HEK293T (cell line): ENCODE measurements around the gene BRCA1.
"Not testable (repeated sequence)": the region's sequence is repeated elsewhere in the genome, so short reads cannot be mapped to it uniquely, and the experiment has no call there.

Experiments
- BHLHE40 ChIP-seq: fragments of 450-650 bp; IDR thresholded peaks from 2 replicates; pipeline ENCODE4 v1.6.1; 2016; ENCODE audit warnings: mild to moderate bottlenecking, moderate library complexity, borderline replicate concordance
- ELF4 ChIP-seq: fragments of 450-650 bp; IDR thresholded peaks from 2 replicates; pipeline ENCODE4 v1.6.1; 2017; ENCODE audit warnings: antibody characterized with exemption
- FOXA1 ChIP-seq: fragments of 450-650 bp; IDR thresholded peaks from 2 replicates; pipeline ENCODE4 v1.6.1; 2016; ENCODE audit warnings: mild to moderate bottlenecking
- HDGF ChIP-seq: fragments of 450-650 bp; IDR thresholded peaks from 2 replicates; pipeline ENCODE4 v1.6.1; 2017; ENCODE audit warnings: antibody characterized with exemption, borderline replicate concordance

DNA sequence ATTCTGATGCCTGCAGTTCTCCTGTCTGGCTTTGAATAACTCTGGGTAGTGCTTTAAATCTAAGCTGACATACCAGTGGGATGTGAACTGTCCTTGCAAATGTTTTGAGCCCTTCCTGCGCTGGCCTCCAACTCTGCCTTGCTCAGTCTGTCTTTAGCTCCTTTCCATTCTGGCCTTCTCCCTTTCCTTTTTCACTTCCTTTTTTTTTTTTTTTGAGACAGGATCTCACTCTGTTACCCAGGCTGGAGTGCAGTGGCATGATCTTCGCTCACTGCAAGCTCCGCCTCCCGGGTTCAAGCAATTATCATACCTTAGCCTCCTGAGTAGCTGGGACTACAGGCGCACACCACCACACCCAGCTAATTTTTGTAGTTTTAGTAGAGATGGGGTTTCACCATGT lies 8.3 kb upstream of the BRCA1 start:
- TF ChIP-seq HDGF, ELF4, FOXA1, BHLHE40: not testable (repeated sequence)
